GM21526 (cell line): ENCODE data around the gene PEX10.

Source experiments
- ATAC-seq: cut with Tn5 transposase; IDR thresholded peaks from one replicate; pipeline ENCODE4 v1.9.1; 2021; ENCODE audit warnings: moderate library complexity; ENCODE audit not compliant: unreplicated experiment, low FRiP score

The PEX10 gene

GRCh38 chr1:2427051-2427450 is 14.7 kb upstream of the PEX10 start:
- no peak for ATAC-seq

- ATAC-seq, result no peak
Observed at GRCh38 chr1:2426540-2426939, 14.2 kb upstream of the PEX10 start.

GRCh38 chr1:2425892-2426291 is 13.5 kb upstream of the PEX10 start:
- no peak for ATAC-seq

GRCh38 chr1:2422523-2422922 is 10.2 kb upstream of the PEX10 start:
- no peak for ATAC-seq

GRCh38 chr1:2419416-2419815 is 7.1 kb upstream of the PEX10 start:
- ATAC-seq, result no peak

- ATAC-seq, result no peak
Observed at GRCh38 chr1:2418791-2419320, 6.5 kb upstream of the PEX10 start.

- ATAC-seq, result no peak
Observed at GRCh38 chr1:2417833-2418225, 5.5 kb upstream of the PEX10 start.

GRCh38 chr1:2417083-2417832 is 4.9 kb upstream of the PEX10 start:
- no peak for ATAC-seq

- ATAC-seq, result no peak
Observed at GRCh38 chr1:2416403-2416802, 4.0 kb upstream of the PEX10 start.

GRCh38 chr1:2415801-2416208 is 3.4 kb upstream of the PEX10 start:
- no peak for ATAC-seq

GRCh38 chr1:2415337-2415736 is 3.0 kb upstream of the PEX10 start:
- ATAC-seq, result no peak

GRCh38 chr1:2414297-2414958 is 2.1 kb upstream of the PEX10 start:
- ATAC-seq, result no peak

- ATAC-seq, result peak; percentile 0
Observed at GRCh38 chr1:2413495-2414296, 1.3 kb upstream of the PEX10 start.

GRCh38 chr1:2412773-2413494 is 570 bp upstream of the PEX10 start:
- peak; percentile 20 for ATAC-seq

- peak; percentile 17 for ATAC-seq
Observed at GRCh38 chr1:2411801-2412394, 466 bp downstream of the PEX10 start.

- ATAC-seq, result no peak
Observed at GRCh38 chr1:2409745-2410144, 2.6 kb downstream of the PEX10 start.

- ATAC-seq, result no peak
Observed at GRCh38 chr1:2408859-2409276, 3.5 kb downstream of the PEX10 start.

- no peak for ATAC-seq
Observed at GRCh38 chr1:2408456-2408855, 3.9 kb downstream of the PEX10 start.

GRCh38 chr1:2407991-2408275 is 4.4 kb downstream of the PEX10 start:
- no peak for ATAC-seq
